Osteocyte (in vitro differentiated cells): Measurements from ENCODE around the gene ZNF267. TPM values are rescaled to one million over a fixed set of nuclear protein-coding genes. Genes with fewer than 3 reads are reported as not detected.
"Not testable (repeated sequence)": the region's sequence is repeated elsewhere in the genome, so short reads cannot be mapped to it uniquely, and the experiment has no call there.

Experiments
- DNase-seq: peaks from one replicate; pipeline ENCODE4 v3.0.0; 2021; ENCODE audit warnings: mixed read lengths; ENCODE audit not compliant: unreplicated experiment; ENCODE audit errors: extremely low spot score
- H3K27ac Mint-ChIP-seq: one replicate; pipeline ENCODE4 v1.8.0; 2021; ENCODE audit warnings: mild to moderate bottlenecking, mixed read lengths; ENCODE audit not compliant: unreplicated experiment
- H3K27me3 Mint-ChIP-seq: one replicate; pipeline ENCODE4 v1.8.0; 2021; ENCODE audit warnings: mixed read lengths; ENCODE audit not compliant: unreplicated experiment
- H3K36me3 Mint-ChIP-seq: one replicate; pipeline ENCODE4 v1.8.0; 2021; ENCODE audit warnings: mixed read lengths; ENCODE audit not compliant: unreplicated experiment
- H3K4me1 Mint-ChIP-seq: one replicate; pipeline ENCODE4 v1.8.0; 2021; ENCODE audit warnings: mixed read lengths; ENCODE audit not compliant: unreplicated experiment
- H3K4me3 Mint-ChIP-seq: one replicate; pipeline ENCODE4 v1.8.0; 2021; ENCODE audit warnings: mild to moderate bottlenecking, moderate library complexity, mixed read lengths; ENCODE audit not compliant: unreplicated experiment
- H3K9me3 Mint-ChIP-seq: one replicate; pipeline ENCODE4 v1.8.0; 2021; ENCODE audit warnings: mixed read lengths; ENCODE audit not compliant: unreplicated experiment
- long read RNA-seq: library from polyadenylated mRNA; unstranded; transcript quantifications from one replicate; pipeline ENCODE4 v2.0.0, GENCODE V29; 2021
- total RNA-seq: library from RNA; stranded (reverse); gene quantifications from 2 replicates; pipeline ENCODE4 v1.2.1, GENCODE V29; 2021
- TF ChIP-seq, protein P1 (sequence below): fragments of 200-600 bp; sonication (generic); IDR thresholded peaks from 2 replicates; pipeline ENCODE4 v1.5.0; 2021; ENCODE audit warnings: antibody characterized with exemption, mild to moderate bottlenecking, moderate library complexity

The ZNF267 gene
- total RNA-seq, result 6.2 and 9.5 TPM in 2 replicates
- long read RNA-seq, full-length matches to known transcripts, result 47 of 50 reads
- long read RNA-seq, partial matches to known transcripts, result 1 of 50 reads
- long read RNA-seq, other reads (novel, unspliced or antisense), result 2 of 50 reads

DNA sequence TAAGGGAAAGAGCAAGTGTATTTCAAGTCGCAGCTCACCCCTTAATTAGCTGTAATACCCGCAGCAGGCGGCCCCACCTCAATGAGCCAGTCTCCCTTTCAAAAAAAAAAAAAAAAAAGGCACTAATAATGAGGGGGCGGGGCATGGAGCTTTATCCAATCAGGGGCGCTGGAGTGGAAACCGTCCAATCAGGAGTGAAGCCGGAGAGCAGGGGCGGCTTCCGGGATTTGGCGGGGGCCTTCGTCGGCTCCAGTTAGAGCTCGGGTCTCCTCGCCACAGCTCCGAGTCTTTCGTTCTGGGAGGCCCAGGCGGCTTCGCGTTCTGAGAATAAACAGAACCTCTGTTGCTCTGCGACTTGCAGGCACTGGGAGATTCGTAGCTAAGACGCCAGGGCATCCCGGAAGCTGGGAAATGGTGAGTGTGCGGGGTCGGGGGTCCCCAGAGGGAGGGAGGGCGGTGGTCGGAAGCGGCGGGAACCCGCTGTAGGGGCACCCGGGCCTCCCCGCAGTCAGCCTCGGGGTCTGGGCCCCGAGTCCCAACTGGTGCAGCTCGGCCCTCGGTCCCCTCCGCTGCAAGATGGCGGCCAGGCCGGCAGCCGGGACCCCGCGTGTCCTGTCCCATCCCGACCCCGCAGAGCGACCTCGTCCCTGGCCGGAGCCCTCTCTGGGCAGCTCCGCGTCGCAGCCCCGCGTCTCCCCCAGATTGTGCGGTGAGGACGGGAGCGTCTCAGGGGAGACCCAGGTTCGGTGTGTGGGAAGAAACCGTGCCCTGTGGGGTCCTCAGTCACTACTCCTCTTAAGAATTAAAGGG lies at the start of gene ZNF267:
TSS of gene ZNF267 (plus strand) at position 252 of the 810 bp plus-strand sequence. CDS start at position 412, 160 bp downstream.
- H3K4me3 Mint-ChIP-seq, result peak within 1 kb of the TSS; percentile 96
- peaks cover 49% of the 10 kb centered on the region for H3K4me1 Mint-ChIP-seq
- no peaks in the 10 kb centered on the region for H3K27me3 Mint-ChIP-seq
- no peaks in the 10 kb centered on the region for H3K9me3 Mint-ChIP-seq
- H3K36me3 Mint-ChIP-seq, result peaks cover 2% of the 10 kb centered on the region
- TF ChIP-seq, protein P1, sequence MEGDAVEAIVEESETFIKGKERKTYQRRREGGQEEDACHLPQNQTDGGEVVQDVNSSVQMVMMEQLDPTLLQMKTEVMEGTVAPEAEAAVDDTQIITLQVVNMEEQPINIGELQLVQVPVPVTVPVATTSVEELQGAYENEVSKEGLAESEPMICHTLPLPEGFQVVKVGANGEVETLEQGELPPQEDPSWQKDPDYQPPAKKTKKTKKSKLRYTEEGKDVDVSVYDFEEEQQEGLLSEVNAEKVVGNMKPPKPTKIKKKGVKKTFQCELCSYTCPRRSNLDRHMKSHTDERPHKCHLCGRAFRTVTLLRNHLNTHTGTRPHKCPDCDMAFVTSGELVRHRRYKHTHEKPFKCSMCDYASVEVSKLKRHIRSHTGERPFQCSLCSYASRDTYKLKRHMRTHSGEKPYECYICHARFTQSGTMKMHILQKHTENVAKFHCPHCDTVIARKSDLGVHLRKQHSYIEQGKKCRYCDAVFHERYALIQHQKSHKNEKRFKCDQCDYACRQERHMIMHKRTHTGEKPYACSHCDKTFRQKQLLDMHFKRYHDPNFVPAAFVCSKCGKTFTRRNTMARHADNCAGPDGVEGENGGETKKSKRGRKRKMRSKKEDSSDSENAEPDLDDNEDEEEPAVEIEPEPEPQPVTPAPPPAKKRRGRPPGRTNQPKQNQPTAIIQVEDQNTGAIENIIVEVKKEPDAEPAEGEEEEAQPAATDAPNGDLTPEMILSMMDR, result no peak
- peak; percentile 97 for DNase-seq
- peak within 1 kb of the TSS; percentile 98 for H3K27ac Mint-ChIP-seq

DNA sequence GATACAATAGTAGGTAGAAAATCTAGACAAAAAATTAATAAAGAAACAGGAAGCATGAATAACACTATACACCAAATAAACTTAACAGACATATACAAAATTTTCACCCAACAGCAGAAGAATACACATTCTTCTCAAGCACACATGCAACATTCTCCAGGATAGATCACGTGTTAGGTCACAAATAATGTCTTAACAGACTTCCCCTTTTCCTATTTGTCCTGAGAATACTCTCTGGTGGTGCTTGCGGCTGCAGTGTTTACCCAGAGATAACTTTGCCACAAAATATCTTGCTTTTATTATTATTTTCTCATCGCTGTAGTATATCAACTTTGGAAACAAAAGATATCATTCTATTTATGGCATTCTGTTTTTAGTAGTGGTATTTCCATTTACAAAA lies 40.6 kb upstream of the ZNF267 start:
- Mint-ChIP-seq H3K27me3 (no peaks in the 10 kb centered on the region), H3K27ac (no peak overlapping the region), H3K4me1 (no peaks in the 10 kb centered on the region), H3K9me3 (peaks cover 12% of the 10 kb centered on the region), H3K36me3 (no peaks in the 10 kb centered on the region), H3K4me3 (no peak overlapping the region)
- DNase-seq, result no peak
- TF ChIP-seq, protein P1, result no peak

DNA sequence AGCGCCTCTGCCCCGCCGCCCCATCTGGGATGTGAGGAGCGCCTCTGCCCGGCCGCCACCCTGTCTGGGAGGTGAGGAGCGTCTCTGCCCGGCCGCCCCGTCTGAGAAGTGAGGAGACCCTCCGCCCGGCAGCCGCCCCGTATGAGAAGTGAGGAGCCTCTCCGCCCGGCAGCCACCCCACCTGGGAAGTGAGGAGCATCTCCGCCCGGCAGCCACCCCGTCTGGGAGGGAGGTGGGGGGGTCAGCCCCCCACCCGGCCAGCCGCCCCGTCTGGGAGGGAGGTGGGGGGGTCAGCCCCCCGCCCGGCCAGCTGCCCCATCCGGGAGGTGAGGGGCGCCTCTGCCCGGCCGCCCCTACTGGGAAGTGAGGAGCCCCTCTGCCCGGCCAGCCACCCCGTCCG lies 37.2 kb upstream of the ZNF267 start:
- not testable (repeated sequence) for H3K27me3 Mint-ChIP-seq, DNase-seq, H3K27ac Mint-ChIP-seq, H3K36me3 Mint-ChIP-seq, H3K4me3 Mint-ChIP-seq, H3K4me1 Mint-ChIP-seq
- H3K9me3 Mint-ChIP-seq, result peaks cover 20% of the 10 kb centered on the region

DNA sequence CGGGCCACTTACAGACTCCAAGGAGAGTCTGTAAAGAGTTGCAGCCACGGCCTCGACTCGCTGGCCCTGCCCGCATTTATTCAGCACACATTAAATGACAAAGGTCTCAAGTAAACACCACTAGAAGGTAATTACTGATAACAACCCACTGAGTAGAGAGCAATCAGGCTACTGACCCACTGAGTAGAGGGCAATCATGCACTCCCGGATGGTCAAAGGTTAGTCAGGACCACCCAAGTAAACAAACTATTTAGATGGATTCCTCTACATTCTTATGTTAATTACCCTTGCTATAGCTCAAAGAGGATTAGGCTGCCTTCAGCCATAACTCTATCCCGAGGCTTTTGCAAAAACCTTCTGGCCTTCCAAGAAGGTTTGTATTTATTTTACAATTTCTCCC lies 30.7 kb upstream of the ZNF267 start:
- H3K4me1 Mint-ChIP-seq, result no peaks in the 10 kb centered on the region
- no peaks in the 10 kb centered on the region for H3K36me3 Mint-ChIP-seq
- H3K27me3 Mint-ChIP-seq, result no peaks in the 10 kb centered on the region
- no peak overlapping the region for H3K4me3 Mint-ChIP-seq
- H3K9me3 Mint-ChIP-seq, result peaks cover 31% of the 10 kb centered on the region
- no peak overlapping the region for H3K27ac Mint-ChIP-seq
- DNase-seq, result no peak
- TF ChIP-seq, protein P1, result no peak

DNA sequence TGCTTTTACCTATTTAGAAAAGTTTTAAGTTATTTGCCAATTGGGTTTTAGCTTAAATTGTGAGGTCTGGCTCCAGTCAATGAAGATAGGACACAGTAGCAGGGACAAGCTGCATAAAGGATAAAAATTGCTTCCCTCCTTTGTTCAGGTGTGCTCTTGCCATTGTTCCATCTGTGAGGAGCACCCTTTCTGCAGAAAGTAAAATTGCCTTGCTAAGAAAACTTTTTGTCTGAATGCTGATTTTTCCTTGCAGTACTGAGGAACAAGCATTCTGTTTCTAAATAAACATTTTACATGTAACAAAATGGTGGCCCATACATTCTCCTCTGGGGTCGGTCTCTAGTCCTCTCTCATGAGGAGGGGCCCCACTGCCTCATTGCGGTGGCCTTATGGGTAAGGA lies 25.0 kb upstream of the ZNF267 start:
- H3K4me1 Mint-ChIP-seq, H3K27me3 Mint-ChIP-seq: not testable (repeated sequence)
- H3K9me3 Mint-ChIP-seq, result peaks cover 32% of the 10 kb centered on the region

DNA sequence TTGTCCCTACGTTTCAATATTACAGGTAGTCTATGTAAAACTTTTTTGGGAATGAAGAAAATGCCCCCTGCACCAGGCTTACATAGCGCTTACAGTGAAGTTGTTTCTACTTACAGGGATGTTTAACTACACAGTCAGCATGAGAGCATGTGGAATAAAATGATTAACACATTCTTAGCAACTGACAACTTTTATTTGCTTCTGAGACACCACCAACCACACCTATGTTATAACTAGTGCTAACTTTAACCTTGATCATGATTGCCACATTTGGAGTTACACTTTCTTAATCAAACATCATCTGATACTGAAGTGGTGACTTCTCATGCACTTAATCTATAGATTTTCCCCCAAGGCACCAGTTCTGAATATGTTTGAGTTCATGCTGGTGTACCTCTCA lies 20.3 kb upstream of the ZNF267 start:
- H3K27ac Mint-ChIP-seq, result no peak overlapping the region
- H3K36me3 Mint-ChIP-seq, result no peaks in the 10 kb centered on the region
- H3K27me3 Mint-ChIP-seq, result peaks cover 26% of the 10 kb centered on the region
- no peaks in the 10 kb centered on the region for H3K4me1 Mint-ChIP-seq
- DNase-seq, result no peak
- TF ChIP-seq, protein P1, result no peak
- H3K9me3 Mint-ChIP-seq, result peaks cover 11% of the 10 kb centered on the region
- H3K4me3 Mint-ChIP-seq, result no peak overlapping the region

More for the DNA sequence above, 25.0 kb upstream of the ZNF267 start:
- not testable (repeated sequence) for H3K4me3 Mint-ChIP-seq, H3K27ac Mint-ChIP-seq, DNase-seq, H3K36me3 Mint-ChIP-seq
